KOPT-K1 (cell line): ENCODE data around the gene KATNAL1.
"Not testable (repeated sequence)": the region's sequence is repeated elsewhere in the genome, so short reads cannot be mapped to it uniquely, and the experiment has no call there.

Experiments used
- H3K27ac ChIP-seq: fragments of 200-600 bp; sonication (generic); 2 replicates; pipeline ENCODE4 v1.5.1; 2016; ENCODE audit warnings: antibody characterized with exemption, mild to moderate bottlenecking, low read depth, low read length; ENCODE audit not compliant: poor library complexity, severe bottlenecking
- H3K36me3 ChIP-seq: fragments of 200-600 bp; sonication (generic); 2 replicates; pipeline ENCODE4 v1.5.1; 2017; ENCODE audit warnings: antibody characterized with exemption, mild to moderate bottlenecking, low read length, moderate library complexity; ENCODE audit not compliant: insufficient read depth
- H3K9me3 ChIP-seq: fragments of 200-600 bp; sonication (generic); 2 replicates; pipeline ENCODE4 v1.5.1; 2017; ENCODE audit warnings: antibody characterized with exemption, low read length, mild to moderate bottlenecking; ENCODE audit not compliant: insufficient read depth, poor library complexity, severe bottlenecking

KATNAL1 gene

GRCh38 chr13:30186634-30187415 lies 120.5 kb downstream of the KATNAL1 start:
- H3K27ac ChIP-seq = no peak overlapping the region
- H3K36me3 ChIP-seq = no peaks in the 10 kb centered on the region
- peaks cover 8% of the 10 kb centered on the region for H3K9me3 ChIP-seq

DNA sequence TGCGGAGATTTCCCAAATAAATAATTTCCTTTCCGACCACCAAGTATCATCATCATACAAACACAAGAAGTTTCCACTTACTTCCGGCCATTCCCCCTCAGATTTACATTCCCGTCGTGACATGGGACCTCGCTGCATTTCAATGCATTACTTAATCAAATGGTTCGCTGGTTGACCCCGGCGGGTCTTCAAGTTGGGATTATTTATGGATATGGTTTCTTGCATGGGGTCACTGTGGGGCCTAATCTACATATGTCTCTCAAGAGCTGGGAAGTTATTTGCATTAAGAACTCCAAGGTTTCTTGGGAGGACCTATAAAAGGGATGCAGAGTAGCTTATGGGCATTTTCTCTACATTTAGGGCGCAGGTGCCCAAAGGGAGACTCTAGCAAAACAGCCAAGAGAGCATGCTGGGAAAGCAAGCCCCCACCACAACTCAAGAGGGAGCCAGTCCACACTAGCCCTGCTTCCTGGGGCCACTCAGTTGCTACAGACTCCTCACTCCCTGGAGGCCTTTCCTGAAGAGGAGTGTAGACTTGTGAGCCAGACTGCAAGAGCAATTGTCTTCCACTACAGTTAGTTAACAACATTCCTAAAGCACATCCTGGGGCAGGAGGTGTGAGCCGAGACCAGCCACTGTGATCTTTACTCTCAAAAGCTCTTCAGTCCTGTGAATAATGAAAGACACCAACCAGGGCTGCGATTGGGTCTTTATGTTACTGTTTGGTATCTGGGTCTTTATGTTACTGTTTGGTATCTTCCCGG lies 125.3 kb downstream of the KATNAL1 start:
- H3K27ac ChIP-seq = no peak overlapping the region
- H3K36me3 ChIP-seq = no peaks in the 10 kb centered on the region
- H3K9me3 ChIP-seq = peaks cover 8% of the 10 kb centered on the region

GRCh38 chr13:30179597-30180276 lies 127.6 kb downstream of the KATNAL1 start:
- Histone ChIP-seq H3K36me3 (no peaks in the 10 kb centered on the region), H3K9me3 (peaks cover under 1% of the 10 kb centered on the region), H3K27ac (no peak overlapping the region)

GRCh38 chr13:30178976-30179375 lies 128.4 kb downstream of the KATNAL1 start:
- Histone ChIP-seq H3K36me3 (no peaks in the 10 kb centered on the region), H3K9me3 (no peaks in the 10 kb centered on the region), H3K27ac (no peak overlapping the region)

GRCh38 chr13:30175166-30175565 lies 132.2 kb downstream of the KATNAL1 start:
- Histone ChIP-seq H3K9me3 (no peaks in the 10 kb centered on the region), H3K27ac (no peak overlapping the region)

DNA sequence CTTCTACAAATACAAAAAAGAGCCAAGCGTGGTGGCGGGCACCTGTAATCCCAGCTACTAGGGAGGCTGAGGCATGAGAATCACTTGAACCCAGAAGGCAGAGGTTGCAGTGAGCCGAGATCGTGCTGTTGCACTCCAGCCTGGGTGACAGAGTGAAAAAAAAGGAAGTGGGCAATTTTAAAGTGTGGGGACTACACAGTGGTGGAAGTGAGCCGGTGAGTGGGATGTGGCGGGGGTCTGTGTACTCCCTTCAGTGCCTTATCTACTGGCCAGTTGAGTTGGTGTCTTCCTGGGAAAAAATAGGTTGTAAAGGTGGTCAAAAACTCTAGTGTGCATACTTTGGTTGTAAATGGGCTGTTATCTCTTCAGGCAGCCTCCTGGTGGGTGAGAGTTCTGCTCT lies 133.1 kb downstream of the KATNAL1 start:
- not testable (repeated sequence) for H3K36me3 ChIP-seq, H3K27ac ChIP-seq, H3K9me3 ChIP-seq

More at GRCh38 chr13:30175166-30175565, 132.2 kb downstream of the KATNAL1 start:
- no peaks in the 10 kb centered on the region for H3K36me3 ChIP-seq

DNA sequence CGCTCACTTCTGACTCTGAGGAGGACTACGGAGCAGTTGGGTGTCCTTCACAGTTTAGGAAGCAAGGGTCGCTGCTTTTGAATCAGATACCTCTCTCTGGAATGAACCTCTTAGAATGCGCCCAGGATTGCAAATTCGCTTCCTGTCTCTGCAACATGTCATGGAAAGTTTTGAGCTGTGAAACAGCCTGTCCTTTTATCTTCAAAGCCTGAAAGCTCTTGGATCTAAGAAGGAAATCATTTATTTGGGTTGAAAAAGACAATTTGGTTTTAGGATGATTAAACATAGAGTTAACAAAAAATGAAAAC lies 134.1 kb downstream of the KATNAL1 start:
- H3K9me3 ChIP-seq = no peaks in the 10 kb centered on the region
- no peak overlapping the region for H3K27ac ChIP-seq
- no peaks in the 10 kb centered on the region for H3K36me3 ChIP-seq

DNA sequence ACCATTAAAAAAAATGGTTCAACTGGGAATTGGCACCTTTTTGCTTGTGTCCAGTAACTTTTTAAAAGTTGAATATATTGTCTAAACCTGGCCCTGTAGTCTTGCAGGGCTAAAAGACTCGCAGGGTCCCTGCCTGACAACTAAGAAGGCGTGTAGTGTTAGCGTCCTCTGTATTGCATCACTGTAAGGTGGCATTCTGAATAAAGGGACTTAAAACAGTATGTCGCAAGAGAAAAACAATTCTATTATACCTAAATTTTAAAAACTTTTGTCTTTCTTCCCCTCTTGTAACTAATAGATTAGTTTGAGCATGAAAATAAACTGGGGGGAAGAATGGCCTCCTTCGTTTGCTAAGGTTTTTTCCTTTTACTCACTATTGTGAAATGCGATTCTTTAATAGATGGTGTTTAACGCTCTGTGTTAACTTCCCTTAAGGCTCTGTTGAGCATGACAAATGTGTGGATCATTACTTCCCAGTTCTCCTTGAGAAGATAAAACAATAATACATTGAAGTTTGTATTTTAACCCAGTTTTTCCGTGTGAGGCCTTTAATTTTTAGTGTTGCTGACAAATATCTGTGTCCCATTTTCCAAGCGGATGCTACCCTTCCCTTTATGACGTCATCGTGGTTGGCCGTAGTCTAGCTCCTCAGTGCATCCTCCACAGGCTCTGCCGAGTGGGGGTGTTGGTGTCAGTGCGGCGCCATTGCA lies 134.6 kb downstream of the KATNAL1 start:
- Histone ChIP-seq H3K36me3 (no peaks in the 10 kb centered on the region), H3K9me3 (no peaks in the 10 kb centered on the region), H3K27ac (no peak overlapping the region)

DNA sequence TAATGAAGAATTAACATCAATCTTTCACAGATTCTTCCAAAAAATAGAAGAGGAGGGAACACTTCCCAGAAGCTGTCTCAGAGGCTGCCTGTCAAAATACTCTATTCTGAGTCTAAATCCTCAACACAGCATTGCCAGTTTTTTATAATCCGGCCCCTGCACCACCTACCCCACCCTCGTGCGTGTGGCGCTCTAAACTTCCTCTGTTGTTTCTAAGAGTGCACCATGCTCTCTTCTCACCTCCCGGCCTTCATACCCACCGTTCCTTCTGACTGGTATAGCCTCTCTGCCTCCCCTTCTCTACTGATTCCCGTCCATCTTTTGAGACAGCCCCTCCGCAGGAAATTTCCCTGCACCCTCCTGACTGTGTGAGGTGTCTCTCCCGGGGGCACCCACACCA lies 136.8 kb downstream of the KATNAL1 start:
- Histone ChIP-seq H3K36me3 (no peaks in the 10 kb centered on the region), H3K27ac (no peak overlapping the region), H3K9me3 (no peaks in the 10 kb centered on the region)

- Histone ChIP-seq H3K27ac (peak overlapping the region; percentile 61), H3K9me3 (no peaks in the 10 kb centered on the region), H3K36me3 (no peaks in the 10 kb centered on the region)
Measured at GRCh38 chr13:30169442-30169841, 137.9 kb downstream of the KATNAL1 start.

DNA sequence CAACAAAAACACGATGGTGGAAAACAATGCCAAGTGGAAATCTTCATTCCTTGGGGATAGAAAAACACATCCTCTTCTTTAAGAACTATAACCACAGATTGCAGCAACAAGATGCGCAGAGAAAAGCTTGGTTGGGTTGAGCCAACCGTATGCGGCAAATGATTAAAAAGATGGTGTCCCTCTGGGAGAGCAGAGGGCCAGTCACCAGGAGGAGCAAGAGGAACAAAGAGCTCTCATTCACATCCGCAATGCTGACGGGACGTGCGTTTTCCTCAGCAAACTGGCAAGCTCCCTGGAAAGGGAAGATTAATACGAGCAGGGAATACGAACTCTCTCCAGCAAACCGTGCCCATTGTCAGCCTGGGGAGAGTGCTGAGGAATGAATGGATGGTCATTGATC lies 141.6 kb downstream of the KATNAL1 start:
- Histone ChIP-seq H3K36me3 (no peaks in the 10 kb centered on the region), H3K27ac (no peak overlapping the region), H3K9me3 (no peaks in the 10 kb centered on the region)

DNA sequence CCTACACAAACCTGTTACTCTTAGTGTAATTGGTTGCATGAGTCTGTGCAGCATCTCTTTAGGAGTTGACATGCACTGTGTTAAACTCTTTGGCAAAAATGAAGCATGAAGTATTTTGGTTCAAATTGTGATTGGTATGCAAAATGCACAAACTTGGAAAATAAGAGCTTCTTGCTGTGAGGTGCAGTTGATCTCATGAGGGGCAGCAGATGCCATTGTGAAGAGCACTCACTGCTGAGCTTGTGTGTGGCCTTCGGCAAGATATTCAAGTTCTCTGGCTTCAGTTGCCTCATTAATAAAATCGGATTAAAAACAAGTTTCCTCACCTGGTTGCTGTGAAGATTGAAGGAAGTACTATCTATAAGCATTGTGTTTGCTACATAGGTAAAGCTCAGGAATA lies 142.3 kb downstream of the KATNAL1 start:
- no peaks in the 10 kb centered on the region for H3K9me3 ChIP-seq
- no peak overlapping the region for H3K27ac ChIP-seq
- H3K36me3 ChIP-seq = no peaks in the 10 kb centered on the region

- Histone ChIP-seq H3K9me3 (no peaks in the 10 kb centered on the region), H3K36me3 (no peaks in the 10 kb centered on the region), H3K27ac (no peak overlapping the region)
Measured at GRCh38 chr13:30164146-30164545, 143.2 kb downstream of the KATNAL1 start.

DNA sequence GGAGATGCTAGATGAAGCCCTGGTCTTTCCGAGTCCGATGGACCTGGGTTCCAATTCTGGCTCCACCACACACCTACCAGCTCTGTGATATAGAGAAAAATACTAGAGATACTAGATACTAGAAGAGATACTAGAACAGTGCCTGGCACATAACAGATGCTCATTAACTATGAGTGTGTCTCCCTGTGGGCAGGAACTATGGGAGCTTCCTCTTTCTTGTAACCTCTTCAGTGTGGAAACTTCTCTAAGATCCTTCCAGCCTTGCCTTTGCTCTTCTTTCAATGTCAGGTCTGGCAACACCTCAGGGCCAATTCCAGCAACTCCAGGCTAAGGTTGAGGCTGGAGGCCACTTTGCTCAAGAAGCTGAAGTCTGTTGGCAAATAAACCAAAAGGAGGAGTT lies 143.9 kb downstream of the KATNAL1 start:
- Histone ChIP-seq H3K27ac (no peak overlapping the region), H3K9me3 (no peaks in the 10 kb centered on the region), H3K36me3 (no peaks in the 10 kb centered on the region)

GRCh38 chr13:30159446-30159839 lies 147.9 kb downstream of the KATNAL1 start:
- Histone ChIP-seq H3K36me3 (no peaks in the 10 kb centered on the region), H3K9me3 (no peaks in the 10 kb centered on the region), H3K27ac (no peak overlapping the region)
